ENCODE measurements around the gene CCDC178.
A peak's percentile ranks its signal among the peaks of the same experiment; 100 is the strongest.
"Not testable (repeated sequence)": the region's sequence is repeated elsewhere in the genome, so short reads cannot be mapped to it uniquely, and the experiment has no call there.

The CCDC178 gene

GRCh38 chr18:33210575-33211189, 229.8 kb downstream of the CCDC178 start:
- peak; percentile 42 for DNase-seq

DNA sequence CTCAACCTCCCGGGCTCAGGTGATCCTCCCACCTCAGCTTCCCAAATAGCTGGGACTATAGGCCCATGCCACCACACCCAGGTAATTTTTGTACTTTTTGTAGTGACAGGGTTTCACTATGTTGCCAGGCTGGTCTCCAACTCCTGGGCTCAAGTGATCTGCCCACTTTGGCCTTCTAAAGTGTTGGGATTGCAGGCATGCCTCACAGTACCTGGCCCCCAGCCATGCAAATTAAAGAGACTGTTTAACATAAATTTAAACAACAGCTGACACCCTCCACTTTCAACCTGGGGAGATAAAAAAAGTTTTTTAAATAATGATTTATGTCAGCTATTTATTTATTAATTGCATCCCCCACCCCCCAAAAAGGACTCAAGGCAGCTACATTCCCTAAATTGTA, 234.7 kb downstream of the CCDC178 start:
- no peak for DNase-seq

DNA sequence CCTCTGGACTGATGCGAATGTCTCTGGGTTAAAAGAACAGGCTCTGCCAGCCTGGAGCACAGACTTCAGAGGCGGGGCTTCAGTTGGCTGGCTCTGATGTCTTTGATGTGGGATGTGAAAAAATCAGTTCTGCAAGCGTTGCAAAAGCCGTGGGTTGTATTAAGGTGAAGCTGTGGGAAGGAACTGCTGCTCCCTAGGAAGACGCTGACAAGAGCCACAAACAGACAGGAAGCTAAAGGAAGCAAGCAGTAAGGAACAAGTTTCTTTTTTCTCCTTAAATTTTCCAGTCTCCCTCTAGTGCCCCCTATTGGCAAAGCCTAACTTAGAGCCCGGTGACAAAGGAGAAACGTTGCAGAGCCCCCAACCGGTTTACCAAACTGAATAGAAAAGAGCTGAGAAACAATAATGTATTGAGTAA, 239.0 kb downstream of the CCDC178 start:
- peak; percentile 31 for DNase-seq

GRCh38 chr18:33195795-33196194, 244.7 kb downstream of the CCDC178 start:
- no peak for DNase-seq

DNA sequence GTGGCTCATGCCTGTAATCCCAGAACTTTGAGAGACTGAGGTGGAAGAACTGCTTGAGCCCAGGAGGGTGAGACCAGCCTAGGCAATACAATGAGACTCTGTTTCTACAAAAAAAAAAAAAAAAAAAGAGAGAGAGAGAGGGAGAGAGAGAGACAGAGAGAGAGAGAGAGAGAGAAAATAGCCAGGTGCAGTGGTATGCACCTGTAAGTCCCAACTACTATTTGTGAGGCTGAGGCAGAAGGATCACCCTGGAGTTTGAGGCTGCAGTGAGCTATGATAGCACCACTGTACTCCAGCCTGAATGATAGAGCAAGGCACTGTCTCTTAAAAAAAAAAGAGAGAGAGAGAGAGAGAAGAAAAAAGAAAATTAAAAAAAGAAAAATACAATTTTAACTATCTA, 245.7 kb downstream of the CCDC178 start:
- no peak for DNase-seq

GRCh38 chr18:33184958-33185357, 255.6 kb downstream of the CCDC178 start:
- no peak for DNase-seq

- peak; percentile 2 for DNase-seq
These were observed 256.3 kb downstream of the CCDC178 start for GRCh38 chr18:33184175-33184574.

DNA sequence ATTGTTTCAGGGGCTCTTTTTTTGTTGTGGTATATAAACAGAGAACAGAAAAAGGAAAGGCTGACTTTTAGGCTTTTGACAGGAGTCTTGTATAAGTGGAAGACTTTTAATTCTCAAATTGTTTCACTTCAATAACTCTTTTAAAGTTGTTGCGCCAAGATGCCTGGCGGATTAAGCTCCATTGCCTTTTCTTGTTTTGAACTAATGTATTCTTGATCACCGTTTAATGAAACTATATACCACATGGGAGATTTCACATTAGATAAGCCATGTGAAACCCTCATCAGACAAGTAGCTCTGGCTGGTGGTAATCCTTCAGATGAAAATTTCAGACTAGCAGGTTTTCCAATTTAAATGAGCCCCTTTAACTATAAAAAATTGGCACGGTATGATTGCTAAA, 257.4 kb downstream of the CCDC178 start:
- no peak for DNase-seq

- DNase-seq = no peak
These were observed 259.5 kb downstream of the CCDC178 start for GRCh38 chr18:33181016-33181415.

- no peak for DNase-seq
These were observed 271.3 kb downstream of the CCDC178 start for GRCh38 chr18:33169218-33169617.

DNA sequence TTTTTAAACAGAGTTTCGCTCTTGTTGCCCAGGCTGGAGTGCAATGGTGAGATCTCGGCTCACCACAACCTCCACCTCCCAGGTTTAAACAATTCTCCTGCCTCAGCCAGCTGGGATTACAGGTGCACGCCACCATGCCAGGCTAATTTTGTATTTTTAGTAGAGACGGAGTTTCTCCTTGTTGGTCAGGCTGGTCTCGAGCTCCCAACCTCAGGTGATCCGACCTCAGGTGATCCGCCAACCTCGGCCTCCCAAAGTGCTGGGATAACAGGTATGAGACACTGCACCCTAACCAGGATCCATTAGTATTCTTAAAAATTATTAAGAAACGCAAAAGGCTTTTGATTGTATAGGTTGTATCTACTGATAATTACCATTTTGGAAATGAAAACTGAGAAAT, 276.4 kb downstream of the CCDC178 start:
- DNase-seq = not testable (repeated sequence)

GRCh38 chr18:33161131-33161530, 279.4 kb downstream of the CCDC178 start:
- DNase-seq = no peak

DNA sequence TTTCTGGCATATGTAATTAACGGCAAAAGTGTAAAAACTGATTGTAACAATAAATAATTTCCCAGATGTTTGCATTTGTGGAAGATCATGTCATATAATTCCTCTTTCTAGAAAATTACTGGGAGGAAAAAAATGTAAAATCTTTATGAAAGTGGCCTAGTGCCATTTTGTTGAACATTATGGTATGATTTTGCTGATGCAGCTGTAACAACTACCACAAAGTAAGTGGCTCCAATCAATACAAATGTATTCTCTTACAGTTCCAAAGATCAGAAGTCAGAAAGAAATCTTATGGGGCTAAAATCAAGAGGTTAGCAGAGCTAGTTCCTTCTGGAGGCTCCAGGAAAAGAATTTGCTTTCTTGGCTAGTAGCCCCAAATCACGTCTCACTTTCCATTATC, 281.4 kb downstream of the CCDC178 start:
- DNase-seq = no peak

DNA sequence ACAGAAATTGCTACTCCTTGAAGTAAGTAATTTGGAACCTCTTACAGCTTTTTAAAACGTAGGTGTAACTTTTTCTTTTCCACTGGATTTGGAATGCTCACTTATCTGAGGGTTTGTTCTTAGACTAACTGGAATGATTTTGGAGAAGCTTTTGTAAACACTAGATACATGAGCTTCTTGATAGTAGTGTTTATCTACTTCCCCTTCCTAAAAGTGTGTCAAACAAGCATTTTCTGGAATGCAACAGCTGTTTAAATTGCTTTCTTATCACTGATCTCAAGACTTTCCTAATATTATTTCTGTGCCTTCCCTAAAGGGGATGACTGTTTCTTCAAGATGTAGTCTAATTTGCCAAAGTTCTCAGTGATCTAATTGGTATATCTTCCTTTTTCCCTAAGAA, 282.6 kb downstream of the CCDC178 start:
- no peak for DNase-seq

DNA sequence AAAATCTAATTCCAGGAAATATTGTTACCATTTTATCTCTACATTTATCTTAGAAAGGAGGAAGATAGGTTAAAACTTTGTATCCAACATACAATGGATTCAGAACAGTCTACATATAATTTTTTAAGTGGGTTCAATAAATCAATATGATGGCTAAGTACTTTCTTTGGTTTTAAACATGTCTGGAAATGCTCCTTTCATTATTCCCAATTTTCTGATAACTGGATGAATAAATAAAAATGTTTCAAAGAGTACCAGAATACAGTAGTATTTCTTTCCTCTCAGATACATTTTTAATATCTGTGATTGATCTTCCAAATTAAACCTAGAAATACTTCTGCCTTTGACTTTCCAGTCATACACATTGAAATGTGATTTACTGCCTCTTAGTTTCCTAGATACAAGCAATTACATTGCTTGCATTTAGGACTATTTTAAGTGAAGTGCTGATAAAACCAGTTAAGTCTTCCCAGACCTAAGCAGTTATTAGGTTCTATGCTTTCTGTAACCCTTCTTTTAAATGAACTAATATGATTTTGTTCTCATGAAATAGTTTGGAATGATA, 283.5 kb downstream of the CCDC178 start:
- DNase-seq = no peak

DNA sequence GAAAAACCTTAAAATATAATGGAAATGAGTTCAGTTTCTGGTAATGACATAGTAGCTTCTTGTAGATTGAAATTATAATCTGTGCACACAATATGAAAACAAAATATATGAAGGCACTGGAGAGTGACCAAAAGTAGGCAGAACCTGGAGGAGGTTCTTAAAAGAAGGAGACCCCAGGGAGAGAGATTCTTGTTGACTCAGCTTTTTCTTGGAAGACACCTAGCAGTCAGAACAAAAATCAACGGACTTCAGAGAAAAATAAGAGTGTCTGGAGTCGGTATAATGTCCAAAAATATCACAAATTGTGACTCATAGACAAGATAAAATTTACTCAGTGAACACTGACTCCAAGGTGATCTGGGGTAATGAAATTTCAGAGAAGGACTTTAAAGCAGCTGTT, 286.5 kb downstream of the CCDC178 start:
- no peak for DNase-seq

DNA sequence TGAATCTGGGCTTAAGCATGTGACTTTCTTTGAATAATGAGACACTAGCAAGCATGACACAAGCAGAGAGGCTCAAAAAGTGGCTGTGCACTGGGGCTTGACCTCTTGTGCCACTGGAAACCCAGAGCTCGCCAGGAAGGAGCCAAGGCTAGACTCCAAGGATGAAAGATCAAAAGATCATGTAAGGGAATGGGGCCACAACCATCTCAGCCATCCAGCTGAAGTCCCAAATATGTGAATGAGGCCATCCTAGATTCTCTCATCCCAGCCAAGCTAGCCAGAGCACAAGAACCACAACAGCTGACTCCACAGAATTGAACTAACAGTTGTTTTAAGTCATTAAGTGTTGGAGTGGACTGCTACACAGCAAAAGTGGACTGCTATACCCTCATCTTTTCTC, 288.1 kb downstream of the CCDC178 start:
- DNase-seq = no peak

- not testable (repeated sequence) for DNase-seq
These were observed 292.7 kb downstream of the CCDC178 start for GRCh38 chr18:33147811-33148210.

DNA sequence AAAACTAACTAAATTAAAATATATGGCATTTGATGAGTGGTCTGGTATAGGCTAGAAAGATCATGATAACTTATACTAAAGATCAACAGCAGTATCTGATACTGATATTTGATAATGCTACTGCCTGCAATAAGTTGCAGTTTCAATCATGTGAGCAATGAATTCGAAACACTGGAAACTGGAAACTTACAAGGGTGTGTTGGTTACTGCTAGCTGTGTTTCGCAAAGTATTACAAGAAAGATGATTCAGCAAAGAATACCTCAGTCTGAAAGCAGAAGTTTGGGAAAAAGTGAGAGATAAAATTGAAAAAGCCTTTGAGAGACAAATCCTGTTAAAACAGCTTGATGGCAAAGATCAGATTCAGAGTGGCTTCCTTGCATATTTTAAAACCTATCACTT, 294.5 kb downstream of the CCDC178 start:
- DNase-seq = peak; percentile 46

DNA sequence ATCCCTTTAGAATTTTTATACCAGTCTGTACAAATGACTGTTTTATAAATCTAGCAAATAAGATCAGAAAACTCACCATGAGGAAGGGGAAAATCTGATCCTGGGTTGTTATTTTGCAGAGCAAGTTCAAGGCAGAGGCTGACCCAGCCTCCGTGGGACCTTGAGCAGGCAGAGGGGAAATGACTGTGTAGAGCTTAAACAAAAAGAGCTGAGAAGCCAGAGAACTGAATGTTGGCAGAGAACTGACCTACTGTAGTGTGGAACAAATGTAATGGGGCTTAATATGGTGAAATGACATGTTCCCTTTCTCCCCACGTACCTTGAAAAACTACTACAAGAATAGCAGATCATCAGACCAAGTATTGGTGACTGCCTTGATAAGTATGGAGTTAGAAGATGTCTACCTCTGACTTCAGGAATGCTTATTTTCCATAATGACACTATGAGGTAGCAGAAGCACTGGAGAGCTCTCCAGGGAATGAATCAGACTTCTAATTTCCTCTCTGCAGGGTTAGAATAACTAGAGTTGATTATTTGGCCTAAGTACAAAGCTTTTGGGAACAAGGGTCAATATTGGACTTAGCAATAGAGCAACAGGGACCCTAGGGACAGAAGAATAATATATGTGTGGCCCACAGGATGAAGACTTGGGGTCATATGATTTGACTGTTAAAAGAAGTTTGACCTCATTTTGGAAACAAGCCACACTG, 304.4 kb downstream of the CCDC178 start:
- no peak for DNase-seq

DNA sequence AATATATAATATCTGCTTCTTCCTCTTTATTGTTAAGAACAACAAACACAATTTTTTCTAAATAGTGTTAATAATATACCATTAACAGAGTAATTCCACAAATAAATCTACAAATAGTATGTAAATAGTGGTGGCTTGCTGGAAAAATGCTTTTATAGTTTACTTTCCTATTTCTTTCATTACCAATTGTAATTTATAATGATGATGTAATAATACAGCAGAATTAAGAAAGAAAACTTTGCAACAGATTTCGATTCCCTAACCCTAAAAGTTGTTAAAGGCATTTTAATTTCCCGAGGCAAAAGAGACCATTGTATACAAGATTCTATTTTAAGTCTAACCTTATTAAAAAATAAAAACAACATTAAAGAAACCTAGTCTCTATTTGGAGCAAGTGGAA, 307.9 kb downstream of the CCDC178 start:
- no peak for DNase-seq

DNA sequence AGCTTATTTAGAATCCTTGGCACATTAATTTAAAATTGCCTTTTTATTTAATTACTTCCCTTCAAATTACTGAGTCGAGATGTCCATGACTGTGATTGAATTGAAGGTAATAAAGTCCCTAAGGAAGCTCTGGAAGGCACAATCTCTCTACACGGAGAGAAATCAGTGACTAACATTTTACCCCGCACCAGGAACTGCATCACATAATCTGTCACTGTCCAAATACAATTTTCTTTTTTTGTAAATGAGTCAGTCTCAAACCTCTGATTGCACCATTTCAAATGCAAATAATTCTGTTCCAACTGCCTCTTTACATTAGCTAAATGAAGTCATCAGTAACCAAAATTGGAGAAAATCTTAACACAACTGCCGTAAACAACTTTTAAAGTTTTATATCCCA, 311.9 kb downstream of the CCDC178 start:
- no peak for DNase-seq

DNA sequence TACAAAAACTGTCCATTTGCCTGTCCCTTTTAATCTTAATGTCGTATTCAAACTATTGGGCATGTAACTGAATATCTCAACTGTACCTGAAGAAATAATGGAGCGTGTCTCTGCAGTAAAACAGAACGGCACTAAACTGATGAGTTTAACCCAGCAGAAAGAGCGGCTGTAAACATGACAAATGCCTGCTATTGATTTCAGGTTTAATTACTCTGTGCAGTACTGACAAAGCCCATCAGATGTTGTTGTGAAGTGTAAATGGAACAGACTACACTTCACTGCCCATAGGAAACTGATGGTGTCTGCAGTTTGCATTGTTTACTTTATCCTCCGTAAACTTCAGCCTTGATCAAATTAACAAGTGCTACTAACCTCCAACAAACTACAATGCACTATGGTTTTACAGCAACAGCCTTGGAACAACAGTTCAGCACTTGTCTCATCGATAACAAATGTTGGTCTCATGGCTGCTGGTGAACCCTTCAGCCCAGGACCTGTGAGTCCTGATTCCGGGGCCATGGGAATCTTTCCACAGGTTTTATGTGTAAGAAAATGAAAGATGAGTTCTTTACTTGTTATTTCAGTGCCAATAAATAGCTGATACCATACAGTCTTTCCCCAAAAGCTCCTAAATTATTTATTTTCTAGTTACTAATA, 316.5 kb downstream of the CCDC178 start:
- DNase-seq = no peak

GRCh38 chr18:33116376-33116775, 324.1 kb downstream of the CCDC178 start:
- peak; percentile 10 for DNase-seq

Data from hematopoietic multipotent progenitor cell treated with erythropoietin and hydrocortisone succinate and interleukin-3 and kit ligand, for 6 days (in vitro differentiated cells).